ENCODE measurements around the gene NRG2. TPM values are rescaled to one million over a fixed set of nuclear protein-coding genes. Genes with fewer than 3 reads are reported as not detected.

Gene NRG2
- total and polyA plus RNA-seq, 2 donors (not counting 3 experiments of a cell fraction or from before 2014, with no cell fraction given), result 0.26 to 0.42 TPM

- no peaks in the 10 kb centered on the region for H3K36me3 ChIP-seq (ENCODE audit: control insufficient read depth in 2 of 2, extremely low read depth in 1 of 2, insufficient read depth in 2 of 2, low read length in 2 of 2)
- H3K9me3 ChIP-seq (replicated peaks; ENCODE audit: control insufficient read depth, insufficient read depth, low read length), result no peaks in the 10 kb centered on the region
- FAIRE-seq, result no peak
- intact Hi-C loops (cut with micrococcal nuclease), result no loop called here
- H3K4me3 ChIP-seq (replicated peaks in 1 of 3; ENCODE audit: insufficient read depth in 1 of 3, low read depth in 1 of 3, low read length in 3 of 3), result no peak overlapping the region
- H3K9ac ChIP-seq (replicated peaks; ENCODE audit: extremely low read depth, insufficient read depth, low read length), result no peak overlapping the region
- dilution Hi-C loops (cut with MboI; ENCODE audit: extremely low pct_ligation_motif_present, low sequenced_read_pairs), result no loop called here
- H2AFZ ChIP-seq (ENCODE audit: low read depth, low read length), result no peak overlapping the region
- no peaks in the 10 kb centered on the region for H3K9me1 ChIP-seq (replicated peaks; ENCODE audit: control insufficient read depth, extremely low read depth, insufficient read depth, low read length)
- no peaks in the 10 kb centered on the region for H4K20me1 ChIP-seq (replicated peaks; ENCODE audit: control insufficient read depth, extremely low read depth, insufficient read depth, low read length)
- TF ChIP-seq POLR2AphosphoS5 (IDR thresholded peaks at IDR 0.05; ENCODE audit: insufficient read depth, low read depth, low read length), result no peak
- no peak for TF ChIP-seq JUN (IDR thresholded peaks at IDR 0.05; ENCODE audit: borderline replicate concordance, insufficient read depth, insufficient read length, low read depth)
- TF ChIP-seq MAX (IDR thresholded peaks at IDR 0.05; ENCODE audit: insufficient read depth, insufficient read length), result no peak
- TF ChIP-seq POLR2A (IDR thresholded peaks at IDR 0.05; ENCODE audit: low read depth, low read length), result no peak
- TF ChIP-seq GATA2 (IDR thresholded peaks at IDR 0.05; ENCODE audit: insufficient read depth, insufficient read length, low read depth, low read length), result no peak
- no peak for TF ChIP-seq CTCF (IDR thresholded peaks at IDR 0.05; ENCODE audit: extremely low read depth in 1 of 2, insufficient read depth in 1 of 2, low read depth in 1 of 2, low read length in 2 of 2)
- TF ChIP-seq EZH2 (IDR thresholded peaks at IDR 0.05; ENCODE audit: borderline replicate concordance, low read depth, low read length, severe bottlenecking), result no peak
- no peak for TF ChIP-seq MYC (IDR thresholded peaks at IDR 0.05; ENCODE audit: low read depth, low read length)
- no peak for TF ChIP-seq FOS (IDR thresholded peaks at IDR 0.05; ENCODE audit: borderline replicate concordance, insufficient read depth, low read length)
- H3K79me2 ChIP-seq (ENCODE audit: control insufficient read depth, insufficient read depth, low read length), result no peaks in the 10 kb centered on the region
- H3K27me3 ChIP-seq (ENCODE audit: control insufficient read depth in 2 of 2, insufficient read depth in 2 of 2, low read length in 2 of 2), result peaks cover 6 to 12% of the 10 kb centered on the region in 2 experiments
- no peak for DNase-seq (ENCODE audit: low read depth, low spot score)
- ChIA-PET POLR2A (no interaction called here), CTCF (no interaction called here)
- no peak overlapping the region for H3K4me2 ChIP-seq (ENCODE audit: insufficient read depth, low read length)
- H3K27ac ChIP-seq (ENCODE audit: insufficient read depth, low read depth, low read length), result no peak overlapping the region
- H3K4me1 ChIP-seq (ENCODE audit: control insufficient read depth, extremely low read depth, insufficient read depth, low read length), result no peaks in the 10 kb centered on the region
- no TSS peak for BruUV-seq (replicated peaks)
Measured at GRCh38 chr5:139869042-139869790, 173.9 kb downstream of the NRG2 start.

All from endothelial cell of umbilical vein (primary cell).